NB4 (cell line): ENCODE measurements around the gene MAGI1.

ENCODE experiments used
- DNase-seq: peaks from one replicate; pipeline ENCODE4 v3.0.0; 2010; ENCODE audit warnings: low read depth
- H3K4me3 ChIP-seq: one replicate; pipeline ENCODE4 v1.5.1; 2011; ENCODE audit warnings: mild to moderate bottlenecking, low read depth, low read length, moderate library complexity
- CTCF ChIP-seq: IDR thresholded peaks from one replicate; pipeline ENCODE4 v1.5.1; 2012; ENCODE audit warnings: low read depth, low read length
- MAX ChIP-seq: IDR thresholded peaks from 2 replicates; pipeline ENCODE4 v1.6.1; 2011; ENCODE audit warnings: low read depth, low read length
- MYC ChIP-seq: IDR thresholded peaks from 2 replicates; pipeline ENCODE4 v1.6.1; 2011; ENCODE audit warnings: low read depth, low read length
- POLR2A ChIP-seq: IDR thresholded peaks from 2 replicates; pipeline ENCODE4 v1.6.1; 2011; ENCODE audit warnings: mild to moderate bottlenecking; ENCODE audit not compliant: insufficient read length; ENCODE audit errors: extremely low read depth

MAGI1 gene

GRCh38 chr3:66000506-66000905 lies 38.2 kb downstream of the MAGI1 start:
- DNase-seq = no peak
- TF ChIP-seq POLR2A (no peak), MAX (no peak), MYC (no peak), CTCF (no peak)
- no peak overlapping the region for H3K4me3 ChIP-seq

DNA sequence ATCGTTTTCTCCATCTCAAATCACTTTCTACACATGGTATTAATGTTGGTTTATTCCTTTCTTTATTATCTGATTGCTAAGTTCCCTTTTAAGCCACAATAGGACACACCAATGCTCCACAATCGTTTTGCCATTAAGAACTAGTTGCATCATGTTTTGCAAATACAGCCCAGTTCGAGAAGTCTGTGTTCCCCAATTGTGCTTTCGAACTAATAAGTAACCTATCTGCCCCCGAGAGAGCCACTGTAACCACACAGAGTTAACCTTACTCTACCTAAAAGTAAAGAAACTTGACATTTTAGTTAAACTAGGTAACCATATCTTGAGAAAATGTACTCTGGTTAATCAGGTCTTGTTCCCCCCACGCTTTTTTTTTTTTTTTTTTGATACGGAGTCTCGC lies 39.1 kb downstream of the MAGI1 start:
- H3K4me3 ChIP-seq = no peak overlapping the region
- DNase-seq = no peak

GRCh38 chr3:65996589-65996988 lies 42.1 kb downstream of the MAGI1 start:
- TF ChIP-seq CTCF (no peak), MAX (no peak), MYC (no peak), POLR2A (no peak)
- H3K4me3 ChIP-seq = no peak overlapping the region
- DNase-seq = no peak

More for the DNA sequence above, 39.1 kb downstream of the MAGI1 start:
- TF ChIP-seq MAX = no peak

GRCh38 chr3:65995515-65995914 lies 43.2 kb downstream of the MAGI1 start:
- TF ChIP-seq MAX (no peak), POLR2A (no peak), CTCF (no peak), MYC (no peak)
- no peak overlapping the region for H3K4me3 ChIP-seq
- no peak for DNase-seq

DNA sequence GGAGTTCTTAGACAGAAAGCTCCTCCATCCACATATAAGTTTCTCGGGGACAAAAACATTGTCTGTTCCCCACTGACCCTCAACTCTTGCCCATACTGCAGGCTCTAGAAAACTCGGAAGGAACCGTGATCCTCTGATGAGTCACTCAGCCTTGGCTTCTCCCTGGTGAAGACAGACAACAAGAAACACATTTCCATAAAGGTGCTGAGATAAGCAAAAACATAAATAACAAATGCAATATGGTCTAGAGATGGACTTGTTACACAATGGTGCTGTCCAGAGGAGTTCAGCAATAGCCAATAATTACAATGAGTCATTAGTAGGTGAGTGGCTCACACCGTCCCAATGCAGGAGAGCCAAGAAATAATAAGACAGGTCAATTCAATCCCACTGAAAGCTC lies 43.7 kb downstream of the MAGI1 start:
- DNase-seq = no peak
- no peak for TF ChIP-seq POLR2A
- TF ChIP-seq CTCF = no peak
- no peak for TF ChIP-seq MAX
- TF ChIP-seq MYC = no peak
- H3K4me3 ChIP-seq = no peak overlapping the region

DNA sequence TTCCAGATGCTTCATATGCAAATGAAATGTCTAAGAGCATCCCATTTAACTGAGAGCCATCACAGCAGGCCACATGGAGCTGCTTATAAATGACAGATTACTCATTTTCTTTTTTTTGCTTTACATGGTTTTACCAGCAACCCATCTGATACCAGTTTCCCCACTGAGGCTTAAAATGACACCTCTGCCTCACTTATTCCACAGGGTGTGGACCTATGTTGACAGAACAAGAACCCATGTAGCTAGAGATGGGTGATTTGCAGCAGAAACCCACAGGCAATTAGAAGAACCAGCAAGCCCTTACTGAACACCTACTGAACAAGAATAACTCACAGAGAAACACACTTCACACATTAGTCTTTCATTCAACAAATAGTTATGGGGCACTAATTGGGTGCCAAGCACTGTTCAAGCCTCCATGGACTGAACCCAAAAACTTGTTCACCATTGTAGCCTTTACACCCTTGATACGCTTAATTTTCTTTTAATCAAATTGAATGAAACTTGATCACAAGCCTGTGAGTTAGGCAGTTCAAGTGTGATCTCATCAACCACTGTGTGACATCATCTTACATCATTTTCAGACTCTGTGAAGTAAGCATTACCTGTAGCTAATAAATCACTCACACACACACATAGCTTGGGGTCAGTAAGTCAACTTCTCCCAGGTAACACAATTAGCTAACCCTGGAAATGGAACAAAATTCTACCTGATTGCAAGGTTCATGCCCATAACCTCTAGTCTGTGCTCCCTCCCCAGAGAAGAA lies 45.4 kb downstream of the MAGI1 start:
- no peak overlapping the region for H3K4me3 ChIP-seq
- no peak for DNase-seq
- no peak for TF ChIP-seq POLR2A

GRCh38 chr3:65992106-65992505 lies 46.6 kb downstream of the MAGI1 start:
- TF ChIP-seq POLR2A (no peak), CTCF (no peak), MYC (no peak)
- no peak for DNase-seq
- H3K4me3 ChIP-seq = no peak overlapping the region
